ENCODE data around the gene INPP5A. TPM values are rescaled to one million over a fixed set of nuclear protein-coding genes. Genes with fewer than 3 reads are reported as not detected.

Gene INPP5A
- total RNA-seq, 2 donors from 2014 or later, result 11.0 to 14.9 TPM

GRCh38 chr10:132714096-132714985 lies 176.8 kb downstream of the INPP5A start:
- Mint-ChIP-seq H3K4me1 (ENCODE audit: low read depth) (no peaks in the 10 kb centered on the region), H3K27ac (no peak overlapping the region), H3K9me3 (peaks cover 3 to 6% of the 10 kb centered on the region in 2 donors), H3K4me3 (no peak overlapping the region), H3K36me3 (ENCODE audit: insufficient read depth in 2 of 2) (peaks cover 5 to 9% of the 10 kb centered on the region in 2 donors), H3K27me3 (ENCODE audit: low read depth) (no peaks in the 10 kb centered on the region)
- DNase-seq, result no peak
- ATAC-seq (replicated peaks in 1 of 2), result no peak

GRCh38 chr10:132714986-132715775 lies 177.6 kb downstream of the INPP5A start:
- Mint-ChIP-seq H3K27me3 (ENCODE audit: low read depth) (no peaks in the 10 kb centered on the region), H3K4me3 (no peak overlapping the region), H3K27ac (no peak overlapping the region), H3K4me1 (ENCODE audit: low read depth) (no peaks in the 10 kb centered on the region), H3K36me3 (ENCODE audit: insufficient read depth in 2 of 2) (peaks cover 5 to 9% of the 10 kb centered on the region in 2 donors), H3K9me3 (peaks cover 3 to 6% of the 10 kb centered on the region in 2 donors)
- no peak for ATAC-seq (replicated peaks in 1 of 2)
- DNase-seq, result no peak

- Mint-ChIP-seq H3K27ac (no peak overlapping the region), H3K4me1 (ENCODE audit: low read depth) (no peaks in the 10 kb centered on the region), H3K4me3 (no peak overlapping the region), H3K36me3 (ENCODE audit: insufficient read depth in 2 of 2) (peaks cover 4 to 5% of the 10 kb centered on the region in 2 donors), H3K27me3 (ENCODE audit: low read depth) (no peaks in the 10 kb centered on the region), H3K9me3 (peaks cover 3 to 6% of the 10 kb centered on the region in 2 donors)
- no peak for ATAC-seq (replicated peaks in 1 of 2)
- no peak for DNase-seq
These were observed 178.4 kb downstream of the INPP5A start for GRCh38 chr10:132715776-132716680.

GRCh38 chr10:132716691-132717490 lies 179.3 kb downstream of the INPP5A start:
- Mint-ChIP-seq H3K9me3 (peaks cover 3 to 6% of the 10 kb centered on the region in 2 donors), H3K36me3 (ENCODE audit: insufficient read depth in 2 of 2) (peaks cover 4 to 5% of the 10 kb centered on the region in 2 donors), H3K4me3 (no peak overlapping the region), H3K27me3 (ENCODE audit: low read depth) (no peaks in the 10 kb centered on the region), H3K27ac (no peak overlapping the region), H3K4me1 (ENCODE audit: low read depth) (no peaks in the 10 kb centered on the region)
- ATAC-seq (replicated peaks in 1 of 2) (no peak), DNase-seq (no peak)

- Mint-ChIP-seq H3K36me3 (ENCODE audit: insufficient read depth in 2 of 2) (no peaks in the 10 kb centered on the region), H3K27ac (peak overlapping the region; percentile 31), H3K4me1 (ENCODE audit: low read depth) (no peaks in the 10 kb centered on the region), H3K9me3 (no peaks in the 10 kb centered on the region), H3K27me3 (ENCODE audit: low read depth) (no peaks in the 10 kb centered on the region), H3K4me3 (no peak overlapping the region)
- no peak for DNase-seq
- no peak for ATAC-seq (replicated peaks in 1 of 2)
These were observed 184.1 kb downstream of the INPP5A start for GRCh38 chr10:132721725-132722124.

- ATAC-seq (replicated peaks in 1 of 2), result no peak
- Mint-ChIP-seq H3K36me3 (ENCODE audit: insufficient read depth in 2 of 2) (no peaks in the 10 kb centered on the region), H3K9me3 (no peaks in the 10 kb centered on the region), H3K4me1 (ENCODE audit: low read depth) (no peaks in the 10 kb centered on the region), H3K4me3 (no peak overlapping the region), H3K27me3 (ENCODE audit: low read depth) (no peaks in the 10 kb centered on the region), H3K27ac (no peak overlapping the region)
- DNase-seq, result no peak
These were observed 185.1 kb downstream of the INPP5A start for GRCh38 chr10:132722394-132723329.

- H3K36me3 Mint-ChIP-seq (ENCODE audit: insufficient read depth in 2 of 2), result no peaks in the 10 kb centered on the region
- H3K27me3 Mint-ChIP-seq (ENCODE audit: low read depth), result no peaks in the 10 kb centered on the region
- no peaks in the 10 kb centered on the region for H3K9me3 Mint-ChIP-seq
- H3K4me1 Mint-ChIP-seq (ENCODE audit: low read depth), result no peaks in the 10 kb centered on the region
- DNase-seq (no peak), ATAC-seq (replicated peaks in 1 of 2) (no peak)
- no peak overlapping the region for H3K27ac Mint-ChIP-seq
- no peak overlapping the region for H3K4me3 Mint-ChIP-seq
These were observed 185.9 kb downstream of the INPP5A start for GRCh38 chr10:132723330-132723970.

GRCh38 chr10:132724446-132724845 lies 186.9 kb downstream of the INPP5A start:
- H3K4me1 Mint-ChIP-seq (ENCODE audit: low read depth), result no peaks in the 10 kb centered on the region
- H3K27ac Mint-ChIP-seq, result no peak overlapping the region
- DNase-seq, result no peak
- no peaks in the 10 kb centered on the region for H3K9me3 Mint-ChIP-seq
- no peaks in the 10 kb centered on the region for H3K36me3 Mint-ChIP-seq (ENCODE audit: insufficient read depth in 2 of 2)
- no peak overlapping the region for H3K4me3 Mint-ChIP-seq
- no peak for ATAC-seq (replicated peaks in 1 of 2)
- H3K27me3 Mint-ChIP-seq (ENCODE audit: low read depth), result no peaks in the 10 kb centered on the region

- no peak for DNase-seq
- no peaks in the 10 kb centered on the region for H3K36me3 Mint-ChIP-seq (ENCODE audit: insufficient read depth in 2 of 2)
- ATAC-seq (replicated peaks in 1 of 2), result no peak
- H3K27ac Mint-ChIP-seq, result no peak overlapping the region
- H3K27me3 Mint-ChIP-seq (ENCODE audit: low read depth), result no peaks in the 10 kb centered on the region
- H3K4me1 Mint-ChIP-seq (ENCODE audit: low read depth), result no peaks in the 10 kb centered on the region
- no peak overlapping the region for H3K4me3 Mint-ChIP-seq
- no peaks in the 10 kb centered on the region for H3K9me3 Mint-ChIP-seq
These were observed 187.6 kb downstream of the INPP5A start for GRCh38 chr10:132725202-132725601.

GRCh38 chr10:132726194-132726593 lies 188.6 kb downstream of the INPP5A start:
- ATAC-seq (replicated peaks in 1 of 2), result no peak
- Mint-ChIP-seq H3K9me3 (no peaks in the 10 kb centered on the region), H3K4me3 (no peak overlapping the region), H3K27ac (no peak overlapping the region), H3K27me3 (ENCODE audit: low read depth) (no peaks in the 10 kb centered on the region), H3K36me3 (ENCODE audit: insufficient read depth in 2 of 2) (no peaks in the 10 kb centered on the region), H3K4me1 (ENCODE audit: low read depth) (no peaks in the 10 kb centered on the region)
- DNase-seq, result no peak

- H3K36me3 Mint-ChIP-seq (ENCODE audit: insufficient read depth in 2 of 2), result no peaks in the 10 kb centered on the region
- H3K4me3 Mint-ChIP-seq, result no peak overlapping the region
- no peaks in the 10 kb centered on the region for H3K9me3 Mint-ChIP-seq
- H3K27ac Mint-ChIP-seq, result no peak overlapping the region
- H3K27me3 Mint-ChIP-seq (ENCODE audit: low read depth), result no peaks in the 10 kb centered on the region
- no peaks in the 10 kb centered on the region for H3K4me1 Mint-ChIP-seq (ENCODE audit: low read depth)
- no peak for ATAC-seq (replicated peaks in 1 of 2)
- DNase-seq, result no peak
These were observed 189.4 kb downstream of the INPP5A start for GRCh38 chr10:132726951-132727350.
